Amniotic stem cell (primary cell): Measurements from ENCODE around the gene KLHL40.

Source experiments
- DNase-seq: peaks from one replicate; lab custom pipeline; 2025; lab: John Stamatoyannopoulos, UW

Gene KLHL40

GRCh38 chr3:42723219-42723618, 37.9 kb downstream of the KLHL40 start:
- DNase-seq = no peak

GRCh38 chr3:42725454-42725853, 40.1 kb downstream of the KLHL40 start:
- DNase-seq = no peak

GRCh38 chr3:42728056-42728455, 42.7 kb downstream of the KLHL40 start:
- DNase-seq = no peak

DNA sequence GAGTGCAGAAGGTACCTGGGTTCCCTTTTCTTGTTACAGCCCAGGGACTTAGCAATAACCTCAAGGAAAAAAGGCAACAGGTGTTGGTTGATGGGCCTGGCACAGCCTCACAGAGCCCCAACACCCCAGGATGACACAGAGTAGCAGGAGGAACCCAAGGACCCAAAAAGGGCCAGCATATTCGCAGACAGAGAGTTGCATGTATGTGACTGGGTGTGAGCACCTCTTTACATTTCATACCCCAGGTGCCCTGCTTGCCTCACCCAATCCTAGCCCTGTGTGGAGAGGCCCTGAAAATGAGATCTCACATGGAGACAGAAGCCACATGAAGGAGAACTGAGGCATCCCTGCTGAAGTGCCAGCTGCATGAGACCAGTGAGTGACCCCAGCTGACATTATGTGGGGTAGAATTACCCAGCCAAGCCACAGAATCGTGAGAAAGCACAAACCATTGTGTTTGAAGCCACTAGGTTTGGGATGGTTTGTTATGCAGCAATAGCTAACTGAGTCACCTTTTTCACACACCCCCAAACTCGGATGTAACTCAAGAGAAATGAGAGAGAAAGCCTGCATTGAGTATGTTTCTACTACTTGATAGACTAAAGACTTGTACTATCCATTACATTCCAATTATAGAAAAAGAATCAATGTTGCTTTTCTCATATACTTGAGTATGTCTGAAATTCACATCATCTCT, 43.5 kb downstream of the KLHL40 start:
- no peak for DNase-seq

- no peak for DNase-seq
These were observed 44.2 kb downstream of the KLHL40 start for GRCh38 chr3:42729404-42730145.

DNA sequence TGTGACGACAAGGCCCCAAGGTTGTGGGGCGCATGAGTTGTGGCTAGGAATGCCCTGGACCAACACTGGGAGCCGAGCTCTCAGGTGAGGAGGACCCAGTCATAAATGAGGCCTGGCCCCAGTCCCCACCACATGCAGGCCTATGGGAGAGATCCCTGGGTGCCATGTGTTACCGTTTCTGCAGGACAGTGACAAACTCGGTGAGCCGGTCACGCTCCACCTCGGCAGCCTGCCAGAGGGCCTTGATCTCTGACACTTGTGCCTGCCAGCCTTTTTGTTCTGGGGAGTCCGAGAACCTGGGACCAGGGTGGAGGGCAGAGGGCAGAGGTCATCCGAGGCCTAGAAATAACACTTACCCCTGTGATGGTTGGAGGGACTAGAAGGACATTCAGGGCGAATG, 45.0 kb downstream of the KLHL40 start:
- no peak for DNase-seq

- no peak for DNase-seq
These were observed 45.5 kb downstream of the KLHL40 start for GRCh38 chr3:42730706-42731420.

DNA sequence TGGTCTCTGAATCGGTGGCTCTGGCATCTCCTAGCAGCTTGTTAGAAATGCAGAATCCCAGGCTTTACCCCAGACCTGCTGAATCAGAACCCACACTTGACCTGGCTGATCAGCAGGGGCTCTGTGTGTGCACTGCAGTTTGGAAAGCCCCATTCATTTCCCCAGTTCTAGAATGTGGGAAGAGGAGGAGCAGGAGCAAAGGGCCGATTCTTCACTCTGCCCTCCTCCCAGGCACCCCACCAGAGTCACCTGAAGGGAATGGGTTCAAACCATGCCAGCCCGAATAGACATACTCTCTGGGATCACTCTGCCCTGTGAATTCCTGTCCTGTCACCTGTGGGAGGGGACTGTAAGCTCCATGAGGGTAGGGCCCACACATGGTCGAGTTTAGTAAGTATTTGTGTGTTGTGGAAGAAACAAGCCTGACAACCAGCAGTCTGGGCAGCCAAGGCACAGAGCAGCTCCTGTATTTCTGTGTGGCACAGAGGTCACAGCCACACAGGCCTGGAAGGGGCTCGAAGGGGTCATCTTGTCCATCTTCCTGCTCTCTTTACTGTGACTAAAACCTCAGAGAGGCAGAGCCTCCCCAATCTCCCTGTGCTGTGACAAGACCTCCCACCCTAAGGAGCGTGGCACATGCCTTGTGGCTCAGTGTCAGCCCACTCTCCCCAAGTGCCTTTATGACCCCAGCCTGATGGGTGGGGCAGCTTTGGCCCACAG, 46.3 kb downstream of the KLHL40 start:
- no peak for DNase-seq

GRCh38 chr3:42732196-42732828, 47.0 kb downstream of the KLHL40 start:
- DNase-seq = no peak

DNA sequence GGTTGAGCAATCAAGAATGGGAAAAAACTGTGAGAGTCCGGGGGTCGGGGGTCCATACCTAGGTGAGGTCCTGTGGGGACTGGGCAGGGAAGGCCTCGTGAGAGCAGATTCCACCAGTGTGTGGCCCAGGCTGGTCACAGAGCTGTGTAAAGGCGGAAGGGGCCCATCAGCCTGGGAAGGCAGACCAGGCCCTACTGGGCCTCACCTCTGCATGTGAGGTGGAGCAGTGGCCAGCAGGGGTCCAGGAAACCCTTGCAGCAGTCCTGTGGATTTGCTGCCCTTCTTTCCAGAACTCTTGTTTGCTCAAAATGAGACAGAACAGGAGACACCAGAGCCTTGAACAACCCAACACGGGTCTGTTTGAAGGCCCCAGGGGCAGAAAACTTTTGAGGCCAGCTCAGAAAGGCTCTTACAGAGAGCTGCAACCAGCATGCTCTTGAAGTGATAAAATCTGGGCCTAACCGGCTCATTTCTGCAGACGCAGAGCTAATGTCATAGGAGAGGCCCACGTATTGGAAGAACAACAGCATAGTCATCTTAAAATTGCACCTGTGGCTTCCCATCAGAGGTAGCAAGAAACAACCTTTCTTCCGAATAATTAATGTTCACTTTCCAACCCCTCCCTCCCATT, 47.6 kb downstream of the KLHL40 start:
- no peak for DNase-seq

GRCh38 chr3:42733501-42734262, 48.3 kb downstream of the KLHL40 start:
- no peak for DNase-seq

DNA sequence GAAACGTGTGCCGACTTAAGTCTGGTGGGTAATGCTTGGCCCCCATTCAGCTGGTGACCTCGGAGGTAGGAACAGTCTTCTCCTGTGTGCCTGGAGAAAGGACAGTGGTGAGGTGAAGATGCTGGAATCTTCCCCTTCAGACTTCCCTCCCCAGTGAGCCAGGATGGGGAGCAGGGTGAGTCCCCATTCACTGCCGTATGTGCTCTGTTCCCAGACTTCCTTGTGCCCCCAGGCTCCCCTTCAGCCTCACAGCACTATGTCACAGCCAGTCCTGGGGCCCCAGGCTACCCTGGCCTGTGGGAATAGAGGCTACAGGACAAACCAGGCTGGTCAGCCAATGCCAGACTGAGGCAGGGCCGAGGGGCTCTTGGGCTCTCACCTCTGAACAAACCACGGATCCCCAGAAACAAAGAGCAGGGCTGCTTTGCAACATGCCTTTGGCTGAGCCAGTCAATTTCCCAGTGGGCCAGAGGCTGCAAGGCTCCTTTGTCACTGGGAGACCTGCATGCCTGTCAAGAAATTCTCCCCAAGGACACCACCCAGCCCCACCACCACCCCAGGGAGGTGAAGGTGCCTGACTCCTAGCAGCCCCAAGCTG, 49.0 kb downstream of the KLHL40 start:
- no peak for DNase-seq

DNA sequence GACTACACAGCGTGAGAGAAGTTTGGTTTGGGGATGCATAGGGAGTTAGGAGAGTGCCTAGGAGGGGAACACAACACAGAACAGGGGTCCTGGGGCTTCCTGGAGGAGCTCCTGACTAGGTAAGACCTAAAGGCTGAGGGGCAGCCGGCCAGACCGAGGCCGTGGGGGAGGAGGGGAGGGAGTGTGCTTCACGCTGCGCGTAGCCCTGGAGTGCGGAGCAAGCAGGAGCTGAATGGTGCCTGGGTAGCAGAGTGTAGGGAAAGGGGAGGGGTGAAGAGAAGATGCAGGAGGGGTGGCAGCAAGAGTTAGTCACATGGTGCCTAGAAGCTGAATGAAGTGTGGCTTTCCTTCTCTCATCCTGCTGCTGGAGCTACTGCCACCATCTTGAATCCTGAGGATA, 49.7 kb downstream of the KLHL40 start:
- no peak for DNase-seq

DNA sequence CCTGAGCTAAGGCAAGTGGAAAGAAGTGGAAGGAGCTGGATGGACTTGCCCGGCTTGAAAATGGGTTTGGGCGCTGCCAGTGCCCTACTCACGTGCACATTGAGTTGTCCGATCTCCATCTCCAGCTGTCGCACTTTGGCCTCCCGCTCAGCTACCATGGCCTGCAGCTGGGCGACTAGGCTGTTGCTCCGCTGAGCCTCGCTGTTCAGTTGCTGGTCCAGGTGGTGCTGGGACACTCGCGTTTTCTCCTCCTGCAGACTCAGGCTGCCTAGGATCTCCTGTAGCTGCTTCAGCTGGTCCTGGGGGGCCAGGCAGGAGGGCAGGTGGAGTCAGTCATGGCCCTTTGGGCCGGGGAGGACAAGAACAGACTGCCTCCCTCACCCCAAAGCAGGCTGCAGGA, 50.3 kb downstream of the KLHL40 start:
- no peak for DNase-seq

DNA sequence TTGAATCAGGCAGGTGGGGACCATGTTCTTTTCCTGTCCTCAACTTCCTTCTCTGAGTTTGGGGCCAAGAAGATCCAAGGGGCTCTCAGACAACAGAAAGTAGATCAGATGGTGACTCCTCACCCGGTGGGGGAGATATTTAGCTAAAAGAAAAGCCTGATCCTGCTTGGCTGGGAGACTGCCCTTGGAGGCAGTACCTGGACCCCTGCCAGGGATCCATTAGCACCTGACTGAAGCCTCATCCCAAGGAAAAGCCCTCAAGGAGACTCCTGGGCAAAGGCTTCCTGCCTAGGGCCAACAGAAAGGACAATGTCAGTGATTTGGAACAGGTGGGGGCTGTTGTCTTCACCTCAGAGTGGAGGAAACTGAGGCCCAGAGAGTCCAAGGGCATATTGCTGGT, 50.7 kb downstream of the KLHL40 start:
- no peak for DNase-seq

- no peak for DNase-seq
These were observed 51.2 kb downstream of the KLHL40 start for GRCh38 chr3:42736531-42736930.

GRCh38 chr3:42739401-42740158, 54.2 kb downstream of the KLHL40 start:
- DNase-seq = no peak

- no peak for DNase-seq
These were observed 56.5 kb downstream of the KLHL40 start for GRCh38 chr3:42741796-42742195.
